Measurements from ENCODE around the gene ESAM.

ESAM gene

GRCh38 chr11:124762105-124762623, at the start of gene ESAM:
Gene ESAM, minus strand, starts transcription at chr11:124762290. Its CDS starts 136 bp downstream, at chr11:124762154.
- Mint-ChIP-seq H3K9me3 (ENCODE audit: low read depth) (no peaks in the 10 kb centered on the region), H3K27me3 (peaks cover 10% of the 10 kb centered on the region), H3K36me3 (no peaks in the 10 kb centered on the region), H3K4me3 (peak within 1 kb of the TSS; percentile 97), H3K27ac (peak within 1 kb of the TSS; percentile 82), H3K4me1 (ENCODE audit: low read depth) (peaks cover 21% of the 10 kb centered on the region)

DNA sequence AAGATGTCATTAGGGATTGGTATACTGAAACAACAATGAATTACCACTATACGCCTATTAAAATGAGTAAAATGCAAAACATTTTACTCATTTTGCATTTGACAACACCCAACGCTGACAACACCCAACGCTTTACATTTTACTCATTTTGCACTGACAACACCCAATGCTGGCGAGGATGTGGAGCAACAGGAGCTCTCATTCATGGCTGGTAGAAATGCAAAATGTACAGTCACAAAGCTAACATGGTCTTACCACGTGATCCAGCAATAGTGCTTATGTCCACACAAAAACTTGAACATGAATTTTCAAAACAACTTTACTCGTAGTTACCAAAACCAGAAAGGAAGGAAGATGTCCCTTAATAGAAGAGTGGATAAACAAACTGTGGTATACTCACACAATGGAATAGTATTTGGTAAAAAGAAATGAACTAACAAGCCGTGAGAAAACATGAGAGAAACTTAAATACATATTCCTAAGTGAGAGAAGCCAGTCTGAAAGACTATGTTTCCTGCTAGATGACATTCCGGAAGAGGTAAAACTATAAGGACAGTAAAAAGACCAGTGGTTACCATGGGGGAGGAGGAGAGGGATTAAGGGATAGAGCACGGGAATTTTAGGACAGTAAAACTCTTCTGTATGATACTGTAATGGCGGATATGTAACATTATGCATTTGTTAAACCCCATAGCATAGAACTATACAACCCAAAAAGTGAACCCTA, 49.5 kb upstream of the ESAM start:
- H3K4me3 Mint-ChIP-seq = no peak overlapping the region
- no peaks in the 10 kb centered on the region for H3K4me1 Mint-ChIP-seq (ENCODE audit: low read depth)
- H3K9me3 Mint-ChIP-seq (ENCODE audit: low read depth) = no peaks in the 10 kb centered on the region
- peaks cover 25% of the 10 kb centered on the region for H3K27me3 Mint-ChIP-seq
- H3K36me3 Mint-ChIP-seq = peaks cover 3% of the 10 kb centered on the region
- no peak overlapping the region for H3K27ac Mint-ChIP-seq

DNA sequence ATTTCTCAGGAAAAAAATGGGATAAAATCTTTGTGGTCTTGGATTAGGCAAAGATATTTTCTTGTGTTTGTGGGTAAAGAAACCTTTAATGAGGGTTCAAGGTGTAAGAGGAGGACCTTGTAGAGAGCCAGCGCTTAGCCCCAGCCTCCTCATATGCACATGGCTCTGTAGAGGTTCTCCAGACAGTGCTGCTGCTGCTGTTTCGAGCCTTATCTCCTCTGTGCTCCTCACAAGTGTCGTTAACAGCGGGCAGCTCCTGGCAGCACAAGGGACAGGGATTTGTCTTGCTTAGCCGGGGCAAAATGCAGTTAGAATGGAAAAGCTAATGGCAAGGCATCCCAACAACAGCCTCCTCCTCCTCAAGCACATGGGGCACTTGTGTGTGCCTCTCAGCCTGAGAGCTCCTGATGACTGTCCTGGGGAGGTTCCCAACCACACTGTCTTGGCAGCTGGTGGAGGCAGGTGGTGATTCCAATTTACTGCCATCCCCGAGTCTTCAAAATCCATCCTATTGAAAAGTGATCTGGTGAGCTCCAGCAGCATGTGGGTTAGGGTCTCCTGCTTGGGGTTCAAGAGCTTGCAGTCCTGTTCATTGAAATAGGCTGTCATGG, 45.7 kb upstream of the ESAM start:
- Mint-ChIP-seq H3K36me3 (peaks cover 12% of the 10 kb centered on the region), H3K27ac (no peak overlapping the region), H3K27me3 (peaks cover 6% of the 10 kb centered on the region), H3K9me3 (ENCODE audit: low read depth) (no peaks in the 10 kb centered on the region), H3K4me1 (ENCODE audit: low read depth) (no peaks in the 10 kb centered on the region), H3K4me3 (no peak overlapping the region)

GRCh38 chr11:124807201-124807600, 45.1 kb upstream of the ESAM start:
- Mint-ChIP-seq H3K36me3 (peaks cover 12% of the 10 kb centered on the region), H3K27ac (no peak overlapping the region), H3K4me1 (ENCODE audit: low read depth) (no peaks in the 10 kb centered on the region), H3K4me3 (no peak overlapping the region), H3K27me3 (peaks cover under 1% of the 10 kb centered on the region), H3K9me3 (ENCODE audit: low read depth) (no peaks in the 10 kb centered on the region)

DNA sequence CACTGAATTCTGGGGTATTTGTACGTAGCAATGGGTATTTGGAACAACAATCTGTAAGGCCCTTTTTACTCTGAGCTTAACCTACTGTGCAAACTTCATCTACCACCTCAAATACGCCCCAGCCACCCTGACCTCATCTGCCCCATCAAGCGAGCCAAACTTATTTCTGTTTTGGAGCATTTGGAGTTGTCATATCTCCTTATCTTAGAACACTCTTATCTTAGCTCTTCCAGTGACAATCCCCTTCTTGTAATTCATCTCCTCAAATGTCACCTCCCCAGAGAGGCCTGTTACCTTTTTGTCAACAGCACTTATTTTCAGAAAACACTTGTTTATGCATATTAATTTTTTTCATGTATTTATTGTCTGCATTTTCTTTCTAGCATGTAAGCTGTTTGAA, 42.8 kb upstream of the ESAM start:
- Mint-ChIP-seq H3K4me3 (no peak overlapping the region), H3K9me3 (ENCODE audit: low read depth) (no peaks in the 10 kb centered on the region), H3K36me3 (peaks cover 14% of the 10 kb centered on the region), H3K27me3 (no peaks in the 10 kb centered on the region), H3K4me1 (ENCODE audit: low read depth) (peaks cover 10% of the 10 kb centered on the region), H3K27ac (no peak overlapping the region)

DNA sequence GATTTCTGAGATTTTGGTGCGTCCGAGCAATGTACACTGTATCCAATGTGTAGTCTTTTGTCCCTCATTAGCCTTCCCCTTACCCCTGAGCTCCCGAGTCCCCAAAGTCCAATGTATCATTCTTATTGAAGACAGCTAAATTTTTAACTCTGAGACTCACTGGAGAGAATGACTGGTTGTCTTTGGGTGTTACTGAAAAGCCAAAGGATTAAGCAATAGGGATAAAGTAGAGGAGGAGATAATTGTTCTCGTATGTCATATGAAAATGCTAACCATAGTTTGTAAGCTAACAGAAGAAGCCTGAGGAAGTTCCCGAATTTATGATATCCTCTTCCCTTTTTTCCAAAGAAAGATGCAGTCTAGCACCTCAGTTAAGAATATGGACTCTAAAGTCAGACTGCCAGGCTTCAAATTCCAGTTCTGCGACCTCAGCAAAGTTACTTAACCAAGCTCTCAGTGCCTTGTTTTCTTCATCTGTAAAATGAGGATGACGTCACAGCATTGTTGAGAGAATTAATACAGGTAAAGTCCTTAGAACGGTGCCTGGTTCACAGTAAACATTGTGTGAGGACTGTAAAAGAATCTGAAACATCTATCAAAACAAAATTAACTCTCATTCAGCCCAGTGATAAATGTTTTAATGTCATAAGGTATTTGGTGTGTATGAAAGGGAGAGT, 39.7 kb upstream of the ESAM start:
- Mint-ChIP-seq H3K27me3 (no peaks in the 10 kb centered on the region), H3K9me3 (ENCODE audit: low read depth) (no peaks in the 10 kb centered on the region), H3K4me1 (ENCODE audit: low read depth) (peaks cover 31% of the 10 kb centered on the region), H3K36me3 (peaks cover 11% of the 10 kb centered on the region), H3K4me3 (peak overlapping the region; percentile 57), H3K27ac (no peak overlapping the region)

DNA sequence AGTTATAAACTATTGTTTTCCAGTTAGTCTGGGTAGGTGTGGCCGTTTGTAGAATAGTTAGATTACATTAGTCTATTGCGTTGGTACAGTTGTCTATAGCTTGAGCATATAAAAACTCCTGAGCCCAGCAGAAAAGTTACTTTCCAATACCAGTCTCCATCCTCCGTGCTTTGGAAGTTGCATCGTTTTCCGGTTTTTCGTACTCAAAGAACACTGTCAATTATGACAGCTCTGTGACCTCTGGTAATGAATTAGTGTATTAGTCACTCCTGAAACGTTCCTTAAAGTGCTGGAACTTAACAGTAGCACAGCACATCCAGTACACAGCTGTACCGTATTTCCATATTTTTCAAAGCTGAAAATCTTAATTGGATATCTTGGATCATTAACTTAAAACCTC, 38.9 kb upstream of the ESAM start:
- no peaks in the 10 kb centered on the region for H3K9me3 Mint-ChIP-seq (ENCODE audit: low read depth)
- H3K4me3 Mint-ChIP-seq = peak overlapping the region; percentile 87
- H3K27ac Mint-ChIP-seq = peak overlapping the region; percentile 92
- peaks cover 11% of the 10 kb centered on the region for H3K36me3 Mint-ChIP-seq
- H3K4me1 Mint-ChIP-seq (ENCODE audit: low read depth) = peaks cover 35% of the 10 kb centered on the region
- no peaks in the 10 kb centered on the region for H3K27me3 Mint-ChIP-seq

DNA sequence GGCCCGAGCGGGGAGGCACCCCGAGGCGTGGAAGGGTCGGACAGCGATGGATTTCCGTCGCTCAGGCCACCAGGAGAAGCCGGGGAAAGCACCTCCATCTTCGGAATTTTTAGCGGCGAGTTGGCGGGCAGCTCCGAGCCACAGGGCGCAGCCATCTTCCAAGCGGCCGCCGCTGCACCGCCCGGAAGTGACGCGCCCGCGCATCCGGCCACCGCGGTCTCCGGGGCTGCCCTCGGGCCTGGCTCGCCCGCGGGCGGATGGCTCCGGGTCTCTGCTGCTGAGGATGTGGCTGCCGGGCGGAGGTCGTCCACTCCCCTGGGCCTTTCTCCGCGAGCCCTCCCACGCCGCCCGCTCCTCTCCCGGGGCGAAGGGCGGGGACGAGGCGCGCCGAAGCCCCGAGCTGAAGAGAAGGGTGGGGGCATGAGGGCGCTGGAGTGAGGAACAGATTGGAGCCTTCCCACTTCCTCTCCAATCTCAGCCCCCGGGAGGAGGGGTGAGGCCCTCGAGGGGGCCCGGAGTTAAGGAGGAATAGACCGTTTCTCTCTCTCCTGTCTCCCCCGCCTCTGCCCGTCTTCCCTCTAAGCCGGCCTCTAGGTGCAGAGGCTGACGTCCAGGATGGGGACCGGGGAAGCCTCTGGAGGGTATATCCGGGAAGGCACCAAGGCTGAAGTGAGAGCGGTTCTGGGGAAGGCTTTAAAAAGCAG, 38.3 kb upstream of the ESAM start, which contains the start of gene MSANTD2:
Gene MSANTD2, minus strand, starts transcription at position 181 of the 704 bp plus-strand sequence. Its CDS starts 26 bp downstream, at position 155.
- H3K4me1 Mint-ChIP-seq (ENCODE audit: low read depth) = peaks cover 38% of the 10 kb centered on the region
- peaks cover 9% of the 10 kb centered on the region for H3K36me3 Mint-ChIP-seq
- H3K9me3 Mint-ChIP-seq (ENCODE audit: low read depth) = no peaks in the 10 kb centered on the region
- H3K4me3 Mint-ChIP-seq = peak within 1 kb of the TSS; percentile 92
- no peaks in the 10 kb centered on the region for H3K27me3 Mint-ChIP-seq
- peak within 1 kb of the TSS; percentile 92 for H3K27ac Mint-ChIP-seq

DNA sequence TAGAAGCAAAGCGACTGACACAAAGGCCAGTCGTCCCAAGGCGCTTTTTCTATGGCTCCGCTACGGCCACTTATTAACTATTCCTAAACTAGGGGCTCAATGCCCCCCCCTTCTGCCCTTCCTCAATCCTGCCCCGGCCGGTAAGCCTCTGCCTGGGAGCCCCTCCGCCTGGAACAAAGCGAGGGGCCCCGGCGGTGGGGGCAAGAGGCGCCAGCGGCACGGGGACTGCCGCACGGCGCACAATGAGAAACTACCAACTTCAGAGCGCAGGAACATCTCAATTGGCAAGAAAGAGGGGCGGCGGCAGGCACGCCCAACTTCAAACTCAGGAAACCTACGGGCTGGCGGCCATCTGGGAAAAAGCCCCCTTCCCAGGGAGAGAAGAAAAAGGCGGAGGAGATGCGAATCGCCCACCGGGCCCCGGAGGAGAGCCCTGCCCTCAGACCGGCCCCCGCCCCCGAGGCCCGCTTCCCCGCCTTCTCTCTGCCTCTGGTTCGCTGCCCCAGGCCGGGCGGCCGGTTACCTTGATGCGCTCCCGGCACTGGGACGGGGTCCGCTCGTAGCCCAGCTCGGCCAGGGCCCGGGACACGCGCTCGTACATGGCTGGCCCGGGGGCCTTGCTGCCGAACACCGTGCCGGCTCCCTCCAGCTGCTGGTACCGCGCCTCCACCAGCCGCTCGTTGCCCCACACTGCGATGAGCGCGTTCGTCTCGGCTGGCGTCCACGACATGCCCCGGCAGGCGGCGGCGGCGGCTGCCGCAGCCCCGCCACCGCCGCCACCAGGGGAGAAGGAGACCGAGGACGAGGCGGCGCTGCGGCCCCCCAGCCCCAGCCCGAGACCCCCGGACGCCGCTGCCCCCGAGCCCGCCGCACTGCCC, 37.5 kb upstream of the ESAM start:
- no peaks in the 10 kb centered on the region for H3K9me3 Mint-ChIP-seq (ENCODE audit: low read depth)
- no peaks in the 10 kb centered on the region for H3K27me3 Mint-ChIP-seq
- peak overlapping the region; percentile 85 for H3K27ac Mint-ChIP-seq
- peaks cover 38% of the 10 kb centered on the region for H3K4me1 Mint-ChIP-seq (ENCODE audit: low read depth)
- H3K36me3 Mint-ChIP-seq = peaks cover 2% of the 10 kb centered on the region
- peak overlapping the region; percentile 92 for H3K4me3 Mint-ChIP-seq

GRCh38 chr11:124798991-124799347, 36.9 kb upstream of the ESAM start:
- peaks cover 2% of the 10 kb centered on the region for H3K36me3 Mint-ChIP-seq
- no peaks in the 10 kb centered on the region for H3K27me3 Mint-ChIP-seq
- H3K27ac Mint-ChIP-seq = peak overlapping the region; percentile 85
- H3K4me3 Mint-ChIP-seq = peak overlapping the region; percentile 92
- peaks cover 42% of the 10 kb centered on the region for H3K4me1 Mint-ChIP-seq (ENCODE audit: low read depth)
- no peaks in the 10 kb centered on the region for H3K9me3 Mint-ChIP-seq (ENCODE audit: low read depth)

DNA sequence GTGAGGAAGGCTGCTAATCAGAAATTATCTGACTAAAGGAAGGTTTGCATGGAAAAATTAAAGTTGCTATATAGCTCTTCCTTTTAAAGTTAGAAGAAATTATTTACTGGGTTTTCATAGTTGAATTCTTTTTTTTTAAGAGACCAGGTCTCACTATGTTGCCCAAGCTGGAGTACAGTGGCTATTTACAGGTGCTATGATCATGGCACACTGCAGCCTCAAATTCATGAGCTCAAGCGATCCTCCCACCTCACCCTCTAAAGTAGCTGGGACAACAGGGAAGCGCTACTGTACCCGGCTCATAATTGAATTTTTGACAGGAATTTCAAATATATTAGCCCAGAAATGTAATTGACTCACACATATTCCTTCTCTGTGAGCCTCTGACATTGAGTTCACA, 34.2 kb upstream of the ESAM start:
- H3K4me1 Mint-ChIP-seq (ENCODE audit: low read depth) = peaks cover 53% of the 10 kb centered on the region
- no peaks in the 10 kb centered on the region for H3K27me3 Mint-ChIP-seq

GRCh38 chr11:124793466-124794278, 31.6 kb upstream of the ESAM start:
- Mint-ChIP-seq H3K27ac (no peak overlapping the region), H3K36me3 (peaks cover 3% of the 10 kb centered on the region), H3K27me3 (no peaks in the 10 kb centered on the region), H3K9me3 (ENCODE audit: low read depth) (no peaks in the 10 kb centered on the region), H3K4me1 (ENCODE audit: low read depth) (peaks cover 50% of the 10 kb centered on the region), H3K4me3 (no peak overlapping the region)

More for the DNA sequence above, 34.2 kb upstream of the ESAM start:
- H3K9me3 Mint-ChIP-seq (ENCODE audit: low read depth) = no peaks in the 10 kb centered on the region
- H3K27ac Mint-ChIP-seq = no peak overlapping the region
- no peaks in the 10 kb centered on the region for H3K36me3 Mint-ChIP-seq
- no peak overlapping the region for H3K4me3 Mint-ChIP-seq

DNA sequence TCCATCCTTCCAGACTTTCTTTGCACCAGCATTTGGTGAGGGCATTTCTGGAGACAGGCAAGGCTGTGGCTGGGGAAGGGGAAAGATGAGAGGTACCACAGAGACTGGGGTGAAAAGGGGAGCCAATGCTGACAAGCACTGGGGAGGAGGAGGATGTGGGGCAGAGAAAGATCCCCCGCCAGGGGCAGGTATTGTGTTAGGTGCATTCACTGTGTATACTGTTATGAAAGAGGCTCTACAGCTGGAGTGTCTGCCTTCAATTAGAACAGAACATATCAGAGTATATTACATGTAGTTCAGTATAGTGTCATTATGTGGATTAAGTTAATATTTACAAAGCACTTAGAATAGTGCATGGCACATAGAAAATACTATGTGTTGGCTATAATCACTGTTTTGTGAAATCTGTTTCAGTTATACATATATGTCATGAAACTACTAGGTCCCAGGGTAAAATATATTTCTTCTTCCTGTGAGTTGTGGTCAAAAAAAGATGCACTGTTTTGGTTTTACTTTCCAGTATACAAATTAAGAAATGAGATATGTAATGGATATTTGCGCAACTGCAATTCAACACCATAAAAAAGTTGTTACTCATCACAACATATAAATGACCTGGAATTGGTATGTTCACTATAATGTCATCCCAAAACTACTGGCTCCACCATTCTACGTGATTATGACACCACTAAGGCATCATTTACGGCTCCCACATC, 29.7 kb upstream of the ESAM start:
- peaks cover 3% of the 10 kb centered on the region for H3K36me3 Mint-ChIP-seq
- H3K4me3 Mint-ChIP-seq = no peak overlapping the region
- no peaks in the 10 kb centered on the region for H3K27me3 Mint-ChIP-seq
- no peaks in the 10 kb centered on the region for H3K9me3 Mint-ChIP-seq (ENCODE audit: low read depth)
- H3K27ac Mint-ChIP-seq = no peak overlapping the region
- peaks cover 41% of the 10 kb centered on the region for H3K4me1 Mint-ChIP-seq (ENCODE audit: low read depth)
